Subcutaneous adipose tissue (tissue), 4 donors: Measurements from ENCODE around the gene BMP6. TPM values are rescaled to one million over a fixed set of nuclear protein-coding genes. Genes with fewer than 3 reads are reported as not detected.

Source experiments
- total RNA-seq, 4 donors: library from RNA; depleted of rRNA; stranded (reverse); fragments of >200 nt; gene quantifications; one replicate each; pipeline ENCODE4 v1.1.0, GENCODE V29; 2016
- TF ChIP-seq, protein P1 (sequence below): fragments of 450-650 bp; IDR thresholded peaks from one replicate; pipeline ENCODE4 v1.5.1; 2016; ENCODE audit warnings: low read depth, mild to moderate bottlenecking, control low read depth, antibody characterized with exemption, moderate library complexity

Gene BMP6
- total RNA-seq, 4 donors from 2014 or later: 4.6 to 43.0 (median 11.7) TPM

GRCh38 chr6:7912024-7912423 is 186.1 kb downstream of the BMP6 start:
- TF ChIP-seq, protein P1, sequence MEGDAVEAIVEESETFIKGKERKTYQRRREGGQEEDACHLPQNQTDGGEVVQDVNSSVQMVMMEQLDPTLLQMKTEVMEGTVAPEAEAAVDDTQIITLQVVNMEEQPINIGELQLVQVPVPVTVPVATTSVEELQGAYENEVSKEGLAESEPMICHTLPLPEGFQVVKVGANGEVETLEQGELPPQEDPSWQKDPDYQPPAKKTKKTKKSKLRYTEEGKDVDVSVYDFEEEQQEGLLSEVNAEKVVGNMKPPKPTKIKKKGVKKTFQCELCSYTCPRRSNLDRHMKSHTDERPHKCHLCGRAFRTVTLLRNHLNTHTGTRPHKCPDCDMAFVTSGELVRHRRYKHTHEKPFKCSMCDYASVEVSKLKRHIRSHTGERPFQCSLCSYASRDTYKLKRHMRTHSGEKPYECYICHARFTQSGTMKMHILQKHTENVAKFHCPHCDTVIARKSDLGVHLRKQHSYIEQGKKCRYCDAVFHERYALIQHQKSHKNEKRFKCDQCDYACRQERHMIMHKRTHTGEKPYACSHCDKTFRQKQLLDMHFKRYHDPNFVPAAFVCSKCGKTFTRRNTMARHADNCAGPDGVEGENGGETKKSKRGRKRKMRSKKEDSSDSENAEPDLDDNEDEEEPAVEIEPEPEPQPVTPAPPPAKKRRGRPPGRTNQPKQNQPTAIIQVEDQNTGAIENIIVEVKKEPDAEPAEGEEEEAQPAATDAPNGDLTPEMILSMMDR: no peak

- TF ChIP-seq, protein P1: no peak
Observed at GRCh38 chr6:7912736-7913517, 187.0 kb downstream of the BMP6 start.

- TF ChIP-seq, protein P1: no peak
Observed at GRCh38 chr6:7914311-7914710, 188.4 kb downstream of the BMP6 start.

GRCh38 chr6:7914991-7915789 is 189.3 kb downstream of the BMP6 start:
- TF ChIP-seq, protein P1: no peak

- TF ChIP-seq, protein P1: no peak
Observed at GRCh38 chr6:7916959-7917358, 191.1 kb downstream of the BMP6 start.

DNA sequence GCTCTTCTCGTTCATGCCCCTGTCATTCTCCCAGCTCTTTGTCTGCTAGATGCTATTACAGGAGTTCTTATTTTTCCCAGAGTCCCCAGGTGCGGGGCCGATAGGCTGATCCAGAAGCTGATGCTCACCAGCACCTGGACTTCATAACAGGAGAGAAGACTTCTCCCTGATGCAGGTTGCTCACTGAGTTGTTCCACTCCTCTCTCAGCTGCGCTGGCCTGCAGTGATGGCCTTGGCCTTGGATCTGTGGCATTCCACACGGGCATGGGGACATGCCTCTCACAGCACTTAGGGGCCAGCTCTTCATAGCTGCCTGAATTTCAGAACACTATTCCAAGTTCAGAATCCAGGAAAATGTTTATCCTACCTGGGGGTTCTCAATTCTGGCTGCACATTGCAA is 191.8 kb downstream of the BMP6 start:
- TF ChIP-seq, protein P1: no peak

- TF ChIP-seq, protein P1: no peak
Observed at GRCh38 chr6:7918403-7918802, 192.5 kb downstream of the BMP6 start.
